GM21723 (cell line): Measurements from ENCODE around the gene GALNT18.

Experiments
- ATAC-seq: cut with Tn5 transposase; IDR thresholded peaks from one replicate; pipeline ENCODE4 v1.9.1; 2021; ENCODE audit warnings: mild to moderate bottlenecking, moderate library complexity; ENCODE audit not compliant: unreplicated experiment

The GALNT18 gene

GRCh38 chr11:11624926-11625325, 3.1 kb upstream of the GALNT18 start:
- no peak for ATAC-seq

GRCh38 chr11:11624204-11624603, 2.4 kb upstream of the GALNT18 start:
- no peak for ATAC-seq

- ATAC-seq = no peak
Measured at GRCh38 chr11:11622772-11623171, 967 bp upstream of the GALNT18 start.

GRCh38 chr11:11622340-11622706, 518 bp upstream of the GALNT18 start:
- ATAC-seq = no peak

GRCh38 chr11:11620921-11621572, 758 bp downstream of the GALNT18 start:
- peak; percentile 32 for ATAC-seq

GRCh38 chr11:11620173-11620920, 1.5 kb downstream of the GALNT18 start:
- no peak for ATAC-seq

- ATAC-seq = no peak
Measured at GRCh38 chr11:11618973-11619435, 2.8 kb downstream of the GALNT18 start.

- no peak for ATAC-seq
Measured at GRCh38 chr11:11615086-11615485, 6.7 kb downstream of the GALNT18 start.

- no peak for ATAC-seq
Measured at GRCh38 chr11:11612439-11612838, 9.4 kb downstream of the GALNT18 start.

- no peak for ATAC-seq
Measured at GRCh38 chr11:11611381-11611780, 10.4 kb downstream of the GALNT18 start.

- ATAC-seq = no peak
Measured at GRCh38 chr11:11608783-11609232, 13.0 kb downstream of the GALNT18 start.

GRCh38 chr11:11607772-11608171, 14.0 kb downstream of the GALNT18 start:
- no peak for ATAC-seq

GRCh38 chr11:11605821-11606450, 15.9 kb downstream of the GALNT18 start:
- ATAC-seq = no peak

- ATAC-seq = no peak
Measured at GRCh38 chr11:11605181-11605580, 16.6 kb downstream of the GALNT18 start.

- ATAC-seq = no peak
Measured at GRCh38 chr11:11604370-11604990, 17.3 kb downstream of the GALNT18 start.

GRCh38 chr11:11602011-11602410, 19.8 kb downstream of the GALNT18 start:
- no peak for ATAC-seq

GRCh38 chr11:11600288-11600687, 21.5 kb downstream of the GALNT18 start:
- no peak for ATAC-seq

- ATAC-seq = no peak
Measured at GRCh38 chr11:11598243-11598642, 23.6 kb downstream of the GALNT18 start.

GRCh38 chr11:11594162-11594561, 27.6 kb downstream of the GALNT18 start:
- no peak for ATAC-seq

GRCh38 chr11:11592146-11592684, 29.6 kb downstream of the GALNT18 start:
- no peak for ATAC-seq

GRCh38 chr11:11589437-11589836, 32.4 kb downstream of the GALNT18 start:
- ATAC-seq = no peak
